Ishikawa (cell line): ENCODE data around the gene ACOX2.

Experiments used
- CEBPB ChIP-seq: IDR thresholded peaks from 2 replicates; pipeline ENCODE4 v1.6.1; 2012
- CREB1 ChIP-seq: IDR thresholded peaks from 2 replicates; pipeline ENCODE4 v1.6.1; 2012; ENCODE audit warnings: low read depth
- EGR1 ChIP-seq: IDR thresholded peaks from 2 replicates; pipeline ENCODE4 v1.6.1; 2012
- EP300 ChIP-seq: IDR thresholded peaks from 2 replicates; pipeline ENCODE4 v1.6.1; 2012; ENCODE audit warnings: borderline replicate concordance
- FOXM1 ChIP-seq: IDR thresholded peaks from 2 replicates; pipeline ENCODE4 v1.6.1; 2012; ENCODE audit warnings: low read depth, borderline replicate concordance
- NFIC ChIP-seq: IDR thresholded peaks from 2 replicates; pipeline ENCODE4 v1.6.1; 2012
- RAD21 ChIP-seq: IDR thresholded peaks from 2 replicates; pipeline ENCODE4 v1.6.1; 2012; ENCODE audit warnings: low read depth
- TAF1 ChIP-seq: IDR thresholded peaks from 2 replicates; pipeline ENCODE4 v1.6.1; 2012; ENCODE audit warnings: low read depth, mild to moderate bottlenecking
- TCF12 ChIP-seq: IDR thresholded peaks from 2 replicates; pipeline ENCODE4 v1.6.1; 2012; ENCODE audit warnings: low read depth
- TEAD4 ChIP-seq: IDR thresholded peaks from 2 replicates; pipeline ENCODE4 v1.6.1; 2012
- YY1 ChIP-seq: IDR thresholded peaks from 2 replicates; pipeline ENCODE4 v1.6.1; 2012; ENCODE audit warnings: low read depth
- ZBTB7A ChIP-seq: IDR thresholded peaks from 2 replicates; pipeline ENCODE4 v1.6.1; 2012; ENCODE audit warnings: low read depth
- TF ChIP-seq, protein P1 (sequence below): IDR thresholded peaks from 2 replicates; pipeline ENCODE4 v1.6.1; 2012; ENCODE audit warnings: low read depth, mild to moderate bottlenecking
- TF ChIP-seq, protein P2 (sequence below): IDR thresholded peaks from 2 replicates; pipeline ENCODE4 v1.6.1; 2012
- TF ChIP-seq, protein P3 (sequence below): IDR thresholded peaks from 2 replicates; pipeline ENCODE4 v1.6.1; 2012

The ACOX2 gene

DNA sequence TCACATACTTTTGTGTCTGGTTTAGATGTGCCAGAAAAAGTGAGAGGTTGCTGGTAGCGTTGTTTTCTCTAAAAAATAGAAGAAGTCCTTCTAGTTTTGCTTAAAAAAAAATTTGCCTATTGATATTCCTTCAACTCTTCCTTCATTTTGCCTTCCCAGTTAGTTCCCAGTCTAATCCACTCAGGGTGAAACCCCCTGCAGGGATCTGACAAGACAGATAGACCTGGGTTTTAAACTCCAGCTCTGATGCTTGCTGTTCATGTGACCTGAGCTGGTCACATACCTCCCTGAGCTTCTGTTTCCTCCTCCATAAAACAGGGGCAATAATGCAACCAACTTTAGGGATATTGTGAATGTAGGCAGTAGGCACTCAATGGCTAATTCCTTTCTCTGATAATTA is 63.7 kb downstream of the ACOX2 start:
- TF ChIP-seq EGR1, result no peak
- no peak for TF ChIP-seq FOXM1
- TF ChIP-seq NFIC, result no peak
- no peak for TF ChIP-seq CEBPB
- TF ChIP-seq, protein P1, sequence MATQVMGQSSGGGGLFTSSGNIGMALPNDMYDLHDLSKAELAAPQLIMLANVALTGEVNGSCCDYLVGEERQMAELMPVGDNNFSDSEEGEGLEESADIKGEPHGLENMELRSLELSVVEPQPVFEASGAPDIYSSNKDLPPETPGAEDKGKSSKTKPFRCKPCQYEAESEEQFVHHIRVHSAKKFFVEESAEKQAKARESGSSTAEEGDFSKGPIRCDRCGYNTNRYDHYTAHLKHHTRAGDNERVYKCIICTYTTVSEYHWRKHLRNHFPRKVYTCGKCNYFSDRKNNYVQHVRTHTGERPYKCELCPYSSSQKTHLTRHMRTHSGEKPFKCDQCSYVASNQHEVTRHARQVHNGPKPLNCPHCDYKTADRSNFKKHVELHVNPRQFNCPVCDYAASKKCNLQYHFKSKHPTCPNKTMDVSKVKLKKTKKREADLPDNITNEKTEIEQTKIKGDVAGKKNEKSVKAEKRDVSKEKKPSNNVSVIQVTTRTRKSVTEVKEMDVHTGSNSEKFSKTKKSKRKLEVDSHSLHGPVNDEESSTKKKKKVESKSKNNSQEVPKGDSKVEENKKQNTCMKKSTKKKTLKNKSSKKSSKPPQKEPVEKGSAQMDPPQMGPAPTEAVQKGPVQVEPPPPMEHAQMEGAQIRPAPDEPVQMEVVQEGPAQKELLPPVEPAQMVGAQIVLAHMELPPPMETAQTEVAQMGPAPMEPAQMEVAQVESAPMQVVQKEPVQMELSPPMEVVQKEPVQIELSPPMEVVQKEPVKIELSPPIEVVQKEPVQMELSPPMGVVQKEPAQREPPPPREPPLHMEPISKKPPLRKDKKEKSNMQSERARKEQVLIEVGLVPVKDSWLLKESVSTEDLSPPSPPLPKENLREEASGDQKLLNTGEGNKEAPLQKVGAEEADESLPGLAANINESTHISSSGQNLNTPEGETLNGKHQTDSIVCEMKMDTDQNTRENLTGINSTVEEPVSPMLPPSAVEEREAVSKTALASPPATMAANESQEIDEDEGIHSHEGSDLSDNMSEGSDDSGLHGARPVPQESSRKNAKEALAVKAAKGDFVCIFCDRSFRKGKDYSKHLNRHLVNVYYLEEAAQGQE, result no peak
- TF ChIP-seq CREB1, result no peak
- no peak for TF ChIP-seq TEAD4
- TF ChIP-seq TAF1, result no peak
- TF ChIP-seq EP300, result no peak
- no peak for TF ChIP-seq TCF12
- TF ChIP-seq, protein P2, sequence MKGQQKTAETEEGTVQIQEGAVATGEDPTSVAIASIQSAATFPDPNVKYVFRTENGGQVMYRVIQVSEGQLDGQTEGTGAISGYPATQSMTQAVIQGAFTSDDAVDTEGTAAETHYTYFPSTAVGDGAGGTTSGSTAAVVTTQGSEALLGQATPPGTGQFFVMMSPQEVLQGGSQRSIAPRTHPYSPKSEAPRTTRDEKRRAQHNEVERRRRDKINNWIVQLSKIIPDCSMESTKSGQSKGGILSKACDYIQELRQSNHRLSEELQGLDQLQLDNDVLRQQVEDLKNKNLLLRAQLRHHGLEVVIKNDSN, result no peak
- no peak for TF ChIP-seq RAD21
- TF ChIP-seq YY1, result no peak
- TF ChIP-seq ZBTB7A, result no peak
- TF ChIP-seq, protein P3, sequence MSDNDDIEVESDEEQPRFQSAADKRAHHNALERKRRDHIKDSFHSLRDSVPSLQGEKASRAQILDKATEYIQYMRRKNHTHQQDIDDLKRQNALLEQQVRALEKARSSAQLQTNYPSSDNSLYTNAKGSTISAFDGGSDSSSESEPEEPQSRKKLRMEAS, result no peak

DNA sequence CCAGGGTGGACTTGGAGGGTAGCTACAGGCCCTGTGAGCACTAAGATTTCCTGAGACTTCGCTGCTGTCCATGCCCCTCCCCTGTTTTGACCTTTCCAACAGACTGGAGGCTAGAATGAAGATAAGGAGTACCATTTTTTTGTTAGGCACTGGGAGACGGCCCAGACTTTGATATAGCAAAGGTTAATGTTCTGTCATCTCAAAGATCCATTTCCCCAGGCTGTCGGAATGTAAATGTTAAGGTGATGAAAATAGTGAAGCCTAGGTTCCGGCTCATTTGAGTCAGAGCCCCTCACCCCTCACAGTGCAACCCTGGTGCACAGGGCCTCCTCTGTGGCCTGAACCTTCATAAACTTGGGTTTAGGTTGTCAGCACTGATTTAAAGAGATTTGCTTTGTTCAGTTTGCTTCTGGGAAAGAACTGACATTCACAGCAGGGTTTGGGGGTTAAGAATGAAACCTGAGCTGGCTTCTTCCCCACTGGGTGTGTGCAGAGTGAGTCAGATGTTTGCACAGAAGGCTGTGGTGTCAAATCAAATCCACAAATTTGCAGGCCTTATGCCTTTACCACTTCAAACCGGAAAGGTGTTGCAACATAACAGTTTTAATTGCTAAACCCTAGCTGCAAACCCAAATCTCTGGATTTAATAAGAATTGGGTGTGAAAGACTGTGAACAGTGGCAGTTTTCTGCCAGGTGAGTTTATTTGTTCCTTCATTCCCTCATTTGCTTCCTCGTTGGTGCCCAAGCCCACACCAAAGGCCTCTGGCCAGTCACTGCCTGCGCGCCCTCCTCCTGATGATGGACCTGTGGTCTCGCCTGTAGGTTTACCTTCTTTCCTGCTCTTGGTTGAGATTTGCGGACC is 65.7 kb downstream of the ACOX2 start:
- 0 out of 2 replicates have a peak, but pooled peaks have one; percentile 7 for TF ChIP-seq EGR1
- TF ChIP-seq TEAD4, result peak; percentile 78
- TF ChIP-seq EP300, result peak; percentile 94
- TF ChIP-seq TCF12, result peak; percentile 96
- TF ChIP-seq, protein P1, result no peak
- TF ChIP-seq RAD21, result no peak
- peak; percentile 79 for TF ChIP-seq NFIC
- no peak for TF ChIP-seq CREB1
- TF ChIP-seq TAF1, result no peak
- 0 out of 2 replicates have a peak, but pooled peaks have one; percentile 50 for TF ChIP-seq YY1
- TF ChIP-seq CEBPB, result peak; percentile 99
- peak; percentile 75; the same call in 1 of the 2 replicates for TF ChIP-seq FOXM1
- TF ChIP-seq, protein P2, result peak; percentile 6; the same call in 1 of the 2 replicates
- peak; percentile 52; the same call in 1 of the 2 replicates for TF ChIP-seq ZBTB7A
- TF ChIP-seq, protein P3, result peak; percentile 46; the same call in 1 of the 2 replicates

DNA sequence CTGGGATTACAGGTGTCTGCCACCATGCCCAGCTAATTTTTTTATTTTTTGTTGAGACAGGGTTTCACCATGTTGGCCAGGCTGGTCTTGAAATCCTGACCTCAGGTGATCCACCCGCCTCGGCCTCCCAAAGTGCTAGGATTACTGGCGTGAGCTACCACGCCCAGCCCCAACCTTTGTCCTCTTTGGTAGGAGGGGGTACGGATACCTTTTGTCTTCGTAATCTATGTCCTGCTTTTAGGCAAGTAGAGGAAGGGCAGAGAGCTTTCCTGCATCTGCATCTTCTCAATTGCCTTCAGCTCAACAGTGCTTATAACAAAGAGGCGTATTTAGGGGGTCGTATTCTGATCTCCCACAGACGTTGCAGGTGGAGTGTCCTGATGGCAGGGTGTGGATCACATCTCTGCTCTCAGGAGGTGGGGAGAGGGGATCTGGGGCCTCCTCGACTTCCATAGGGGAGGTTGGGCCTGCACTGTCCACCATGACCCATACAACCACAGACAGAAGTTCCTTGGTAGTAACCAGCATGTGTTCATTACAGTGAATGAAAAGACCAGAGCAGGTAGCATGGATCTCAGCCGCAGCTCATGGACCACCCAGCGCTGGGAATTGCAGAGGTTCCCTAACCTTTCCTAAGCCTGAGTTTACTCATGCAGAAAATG is 66.5 kb downstream of the ACOX2 start:
- TF ChIP-seq ZBTB7A (no peak), TEAD4 (no peak), NFIC (no peak), EGR1 (no peak), EP300 (no peak), TCF12 (no peak), CEBPB (no peak), TAF1 (no peak), CREB1 (no peak), RAD21 (no peak), YY1 (no peak), FOXM1 (no peak)
- TF ChIP-seq, protein P3, result no peak
- TF ChIP-seq, protein P2, result no peak
- TF ChIP-seq, protein P1, result no peak
